Measurements from ENCODE around the gene ATRAID. TPM values are rescaled to one million over a fixed set of nuclear protein-coding genes. Genes with fewer than 3 reads are reported as not detected.
A peak's percentile ranks its signal among the peaks of the same experiment; 100 is the strongest.

ATRAID gene
- total and polyA plus RNA-seq, 9 donors = 123 to 318 (median 136) TPM

- intact Hi-C loops (cut with DNase I) = no loop called here
- Histone ChIP-seq H3K4me3 (peak within 1 kb of the TSS; percentile 67), H3K36me3 (no peaks in the 10 kb centered on the region), H3K4me1 (ENCODE audit: insufficient read depth) (peaks cover 8% of the 10 kb centered on the region), H3K27me3 (no peaks in the 10 kb centered on the region), H3K27ac (peak within 1 kb of the TSS in 1 of 2 donors; percentile 10), H3K9me3 (no peaks in the 10 kb centered on the region)
- WGBS, 3 donors = 0 to 1% (median 1%) methylated on average over 71 to 72 of the region's 72 CpGs
- peak; percentile 21 to 55 (median 31) for TF ChIP-seq CTCF (IDR thresholded peaks at IDR 0.05)
- TF ChIP-seq EP300 (IDR thresholded peaks at IDR 0.05) = no peak
- TF ChIP-seq POLR2A (IDR thresholded peaks at IDR 0.05) = no peak
- DNase-seq = peak; percentile 79 to 91 (median 87)
Measured at GRCh38 chr2:27217173-27218121, 5.6 kb downstream of the ATRAID start, which contains the start of gene CAD. Gene CAD (plus strand): TSS chr2:27217369. CDS start chr2:27217552, 183 bp downstream.

- DNase-seq = no peak
- Histone ChIP-seq H3K27ac (no peak overlapping the region), H3K36me3 (no peaks in the 10 kb centered on the region), H3K27me3 (no peaks in the 10 kb centered on the region), H3K9me3 (no peaks in the 10 kb centered on the region), H3K4me3 (no peak overlapping the region), H3K4me1 (ENCODE audit: insufficient read depth) (peaks cover 3% of the 10 kb centered on the region)
- intact Hi-C loops (cut with DNase I) = no loop called here
- WGBS, 3 donors = 78 to 81% (median 79%) methylated on average over 4 of the region's 4 CpGs
- TF ChIP-seq CTCF (IDR thresholded peaks at IDR 0.05) (no peak), POLR2A (IDR thresholded peaks at IDR 0.05) (no peak), EP300 (IDR thresholded peaks at IDR 0.05) (no peak)
Measured at GRCh38 chr2:27218614-27219013, 6.8 kb downstream of the ATRAID start.

GRCh38 chr2:27219091-27219490, 7.2 kb downstream of the ATRAID start:
- no peaks in the 10 kb centered on the region for H3K36me3 ChIP-seq
- no peak overlapping the region for H3K4me3 ChIP-seq
- intact Hi-C loops (cut with DNase I) = no loop called here
- TF ChIP-seq CTCF (IDR thresholded peaks at IDR 0.05) = no peak
- TF ChIP-seq POLR2A (IDR thresholded peaks at IDR 0.05) = no peak
- no peak for TF ChIP-seq EP300 (IDR thresholded peaks at IDR 0.05)
- H3K4me1 ChIP-seq (ENCODE audit: insufficient read depth) = peaks cover 3% of the 10 kb centered on the region
- no peaks in the 10 kb centered on the region for H3K9me3 ChIP-seq
- WGBS, 3 donors = 79 to 80% (median 80%) methylated on average over 2 of the region's 2 CpGs
- H3K27ac ChIP-seq = no peak overlapping the region
- no peaks in the 10 kb centered on the region for H3K27me3 ChIP-seq
- no peak for DNase-seq

GRCh38 chr2:27220091-27220490, 8.2 kb downstream of the ATRAID start:
- H3K4me3 ChIP-seq = no peak overlapping the region
- DNase-seq = no peak
- H3K27ac ChIP-seq = no peak overlapping the region
- H3K27me3 ChIP-seq = no peaks in the 10 kb centered on the region
- no peaks in the 10 kb centered on the region for H3K9me3 ChIP-seq
- WGBS, 3 donors = 97 to 98% (median 97%) methylated on average over 7 of the region's 7 CpGs
- H3K4me1 ChIP-seq (ENCODE audit: insufficient read depth) = peaks cover 3% of the 10 kb centered on the region
- intact Hi-C loops (cut with DNase I) = no loop called here
- no peaks in the 10 kb centered on the region for H3K36me3 ChIP-seq
- TF ChIP-seq POLR2A (IDR thresholded peaks at IDR 0.05) (no peak), EP300 (IDR thresholded peaks at IDR 0.05) (no peak), CTCF (IDR thresholded peaks at IDR 0.05) (no peak)

All from ovary (tissue), 9 donors.